ENCODE results near the gene BRD3.
"Not testable (repeated sequence)": the region's sequence is repeated elsewhere in the genome, so short reads cannot be mapped to it uniquely, and the experiment has no call there.

The BRD3 gene

GRCh38 chr9:133990366-133991213 is 77.2 kb downstream of the BRD3 start:
- DNase-seq (ENCODE audit: low spot score in 2 of 2) (no peak), ATAC-seq (no peak)
- H3K36me3 Mint-ChIP-seq, result no peaks in the 10 kb centered on the region
- peak overlapping the region; percentile 51 for H3K4me3 Mint-ChIP-seq
- no peaks in the 10 kb centered on the region for H3K9me3 Mint-ChIP-seq
- no peaks in the 10 kb centered on the region for H3K4me1 Mint-ChIP-seq
- H3K27ac Mint-ChIP-seq, result no peak overlapping the region

DNA sequence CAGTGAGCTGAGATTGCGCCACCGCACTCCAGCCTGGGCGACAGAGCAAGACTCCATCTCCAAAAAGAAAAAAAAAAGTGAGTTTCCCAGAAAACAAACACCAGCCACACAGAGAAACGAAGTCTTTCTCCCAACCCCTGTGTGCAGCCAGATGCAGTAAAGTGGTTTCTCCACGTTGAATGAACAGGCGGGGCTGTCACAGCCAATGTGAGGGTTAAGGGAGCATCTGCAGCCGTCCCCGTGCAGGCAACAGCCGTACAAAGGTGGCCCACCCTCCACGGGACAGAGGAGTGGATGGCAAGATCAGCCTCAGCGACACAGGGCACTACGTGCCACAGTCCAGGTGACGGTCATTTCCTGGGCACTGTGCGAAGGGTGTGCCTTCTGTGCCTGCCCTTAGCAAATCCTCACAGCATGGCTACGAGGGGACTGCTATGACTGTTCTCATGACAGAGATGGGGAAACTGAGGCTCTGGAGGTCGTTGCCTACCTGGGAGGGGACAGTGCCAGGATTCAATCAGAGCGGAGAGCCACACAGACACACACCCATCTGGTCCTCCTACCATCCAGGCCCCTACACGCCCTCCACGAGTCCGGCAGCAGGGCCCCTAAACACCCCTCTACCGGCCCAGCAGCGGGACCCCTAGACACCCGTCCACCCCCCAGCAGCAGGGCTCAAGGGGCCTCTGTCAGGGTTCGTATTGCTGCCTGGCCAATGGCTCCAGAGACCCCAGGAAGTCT is 78.0 kb downstream of the BRD3 start:
- Mint-ChIP-seq H3K9me3 (no peaks in the 10 kb centered on the region), H3K4me3 (peak overlapping the region; percentile 51), H3K27ac (no peak overlapping the region), H3K4me1 (no peaks in the 10 kb centered on the region), H3K36me3 (no peaks in the 10 kb centered on the region)
- ATAC-seq, result no peak
- DNase-seq (ENCODE audit: low spot score in 2 of 2), result no peak

DNA sequence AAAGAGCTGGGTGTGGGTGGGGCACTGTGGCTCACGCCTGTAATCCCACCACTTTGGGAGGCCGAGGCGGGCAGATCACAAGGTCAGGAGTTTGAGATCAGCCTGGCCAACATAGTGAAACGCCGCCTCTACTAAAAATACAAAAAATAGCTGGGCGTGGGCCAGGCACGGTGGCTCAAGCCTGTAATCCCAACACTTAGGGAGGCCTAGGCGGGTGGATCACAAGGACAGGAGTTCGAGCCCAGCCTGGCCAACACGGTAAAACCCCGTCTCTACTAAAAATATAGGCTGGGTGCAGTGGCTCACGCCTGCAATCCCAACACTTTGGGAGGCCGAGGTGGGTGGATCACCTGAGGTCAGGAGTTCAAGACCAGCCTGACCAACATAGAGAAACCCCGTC is 79.1 kb downstream of the BRD3 start:
- H3K9me3 Mint-ChIP-seq; ATAC-seq; H3K27ac Mint-ChIP-seq; H3K36me3 Mint-ChIP-seq; H3K4me3 Mint-ChIP-seq; DNase-seq (ENCODE audit: low spot score in 2 of 2); H3K4me1 Mint-ChIP-seq: not testable (repeated sequence)

DNA sequence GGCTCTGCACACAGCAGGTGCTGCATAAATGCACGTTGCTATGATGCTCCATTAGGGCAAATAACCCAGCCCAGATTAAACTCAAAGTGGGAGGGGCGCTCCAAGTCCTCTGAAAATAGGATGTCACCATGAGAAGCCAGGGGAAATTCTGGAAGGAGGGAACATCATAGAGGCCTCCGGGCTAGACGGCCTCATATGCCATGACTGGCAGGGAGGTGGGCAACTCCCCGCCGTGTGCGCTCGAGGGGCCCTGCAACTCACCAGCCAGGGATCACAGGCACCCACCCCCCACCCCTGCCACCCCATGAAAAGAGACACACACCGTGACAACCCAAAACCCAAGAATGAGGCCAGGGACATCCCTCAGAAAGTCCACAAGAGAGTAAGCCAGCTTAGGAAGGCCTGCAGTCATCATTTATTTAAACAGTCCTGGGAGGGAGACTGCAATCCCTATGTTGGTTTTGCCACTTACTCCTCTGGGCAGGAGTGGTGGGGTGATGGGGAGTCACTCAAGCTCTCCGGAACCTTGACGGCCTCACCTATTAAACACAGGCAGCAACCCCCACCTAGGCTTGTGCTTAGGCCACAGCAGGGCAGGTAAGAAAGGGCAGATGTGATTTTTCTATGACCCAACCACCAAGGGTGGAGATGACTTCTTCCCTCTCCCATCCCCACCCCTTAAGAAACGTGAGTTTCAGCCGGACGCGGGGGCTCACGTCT is 79.7 kb downstream of the BRD3 start:
- H3K36me3 Mint-ChIP-seq, result no peaks in the 10 kb centered on the region
- no peak for DNase-seq (ENCODE audit: low spot score in 2 of 2)
- no peak overlapping the region for H3K4me3 Mint-ChIP-seq
- H3K27ac Mint-ChIP-seq, result no peak overlapping the region
- no peaks in the 10 kb centered on the region for H3K9me3 Mint-ChIP-seq
- H3K4me1 Mint-ChIP-seq, result no peaks in the 10 kb centered on the region
- ATAC-seq, result no peak

GRCh38 chr9:133987446-133987788 is 80.4 kb downstream of the BRD3 start:
- ATAC-seq (no peak), DNase-seq (ENCODE audit: low spot score in 2 of 2) (no peak)
- no peaks in the 10 kb centered on the region for H3K4me1 Mint-ChIP-seq
- H3K4me3 Mint-ChIP-seq, result no peak overlapping the region
- H3K36me3 Mint-ChIP-seq, result no peaks in the 10 kb centered on the region
- H3K9me3 Mint-ChIP-seq, result no peaks in the 10 kb centered on the region
- H3K27ac Mint-ChIP-seq, result peak overlapping the region; percentile 62

DNA sequence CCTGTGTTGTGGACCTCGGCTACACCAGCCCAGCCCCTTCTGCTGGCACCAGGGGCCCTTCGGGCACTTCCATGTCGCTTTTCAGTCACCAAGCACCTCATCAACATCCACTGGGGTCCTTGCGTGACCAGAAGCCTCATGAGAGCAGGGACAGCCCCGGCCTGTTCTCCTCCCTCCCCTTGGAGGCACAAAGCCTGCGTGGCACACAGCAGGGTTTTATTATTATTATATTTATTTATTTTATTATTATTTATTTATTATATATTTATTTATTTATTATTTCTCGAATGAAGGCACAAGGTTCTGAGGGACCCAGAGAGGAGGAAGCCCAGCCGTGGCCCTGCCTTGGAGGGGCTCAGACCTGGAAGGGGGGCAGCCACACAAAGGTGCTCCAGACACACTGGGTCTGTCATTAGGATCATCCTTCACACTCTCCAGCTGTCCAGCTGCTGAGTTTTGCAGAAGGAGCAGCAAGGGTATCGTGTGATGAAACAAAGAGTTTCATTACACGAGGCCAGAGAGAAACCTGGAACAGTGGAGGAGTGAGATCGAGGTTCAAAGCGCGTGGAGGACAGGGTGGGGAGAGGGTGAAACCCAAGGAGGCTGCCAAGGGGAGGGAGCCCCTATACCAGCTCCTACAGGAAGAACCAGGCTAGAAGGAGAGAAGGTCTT is 80.9 kb downstream of the BRD3 start:
- peak overlapping the region; percentile 62 for H3K27ac Mint-ChIP-seq
- ATAC-seq (no peak), DNase-seq (ENCODE audit: low spot score in 2 of 2) (no peak)
- no peaks in the 10 kb centered on the region for H3K4me1 Mint-ChIP-seq
- H3K4me3 Mint-ChIP-seq, result no peak overlapping the region
- H3K9me3 Mint-ChIP-seq, result no peaks in the 10 kb centered on the region
- H3K36me3 Mint-ChIP-seq, result no peaks in the 10 kb centered on the region

- Mint-ChIP-seq H3K9me3 (no peaks in the 10 kb centered on the region), H3K36me3 (no peaks in the 10 kb centered on the region), H3K27ac (no peak overlapping the region), H3K4me3 (no peak overlapping the region), H3K4me1 (peaks cover under 1% of the 10 kb centered on the region)
- DNase-seq (ENCODE audit: low spot score in 2 of 2) (no peak), ATAC-seq (no peak)
Observed at GRCh38 chr9:133986061-133986460, 81.8 kb downstream of the BRD3 start.

DNA sequence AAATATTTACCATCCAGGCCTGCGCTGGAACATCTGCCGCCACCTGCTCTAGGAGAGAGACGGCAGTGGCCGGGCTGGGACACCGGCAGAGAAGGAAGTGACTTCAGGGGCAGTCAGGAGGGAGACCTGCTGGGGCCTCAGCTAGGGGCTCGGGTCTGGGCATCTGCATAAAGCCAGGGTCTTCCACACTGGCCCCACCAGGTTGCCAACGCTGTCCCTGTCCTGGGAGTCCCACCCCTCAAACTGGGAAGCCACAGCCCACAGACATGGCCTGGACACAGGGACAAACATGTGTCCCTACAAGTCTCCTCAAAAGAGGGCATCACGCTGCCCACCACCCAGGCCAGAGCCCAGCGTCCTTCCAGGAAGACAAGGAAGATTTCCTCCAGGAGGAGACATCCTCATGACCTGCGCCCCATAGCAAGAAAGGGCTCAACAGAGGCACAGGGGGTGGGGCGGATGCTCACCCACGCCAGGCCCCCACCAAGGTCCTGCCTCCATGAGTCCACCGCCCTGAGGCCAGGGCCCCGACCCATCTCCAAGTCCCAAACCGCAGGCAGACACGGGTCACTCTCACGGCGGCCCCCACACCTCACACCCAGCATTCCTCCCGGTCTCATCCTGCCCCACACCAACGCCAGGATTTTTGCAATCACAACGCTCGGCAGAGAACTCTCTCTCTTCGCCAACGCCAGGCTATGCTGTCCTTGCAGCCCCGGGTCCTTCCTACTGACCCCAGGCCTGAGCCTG is 84.7 kb downstream of the BRD3 start:
- Mint-ChIP-seq H3K9me3 (no peaks in the 10 kb centered on the region), H3K4me3 (no peak overlapping the region), H3K27ac (no peak overlapping the region), H3K4me1 (peaks cover 5% of the 10 kb centered on the region), H3K36me3 (no peaks in the 10 kb centered on the region)
- no peak for DNase-seq (ENCODE audit: low spot score in 2 of 2)
- ATAC-seq, result no peak

DNA sequence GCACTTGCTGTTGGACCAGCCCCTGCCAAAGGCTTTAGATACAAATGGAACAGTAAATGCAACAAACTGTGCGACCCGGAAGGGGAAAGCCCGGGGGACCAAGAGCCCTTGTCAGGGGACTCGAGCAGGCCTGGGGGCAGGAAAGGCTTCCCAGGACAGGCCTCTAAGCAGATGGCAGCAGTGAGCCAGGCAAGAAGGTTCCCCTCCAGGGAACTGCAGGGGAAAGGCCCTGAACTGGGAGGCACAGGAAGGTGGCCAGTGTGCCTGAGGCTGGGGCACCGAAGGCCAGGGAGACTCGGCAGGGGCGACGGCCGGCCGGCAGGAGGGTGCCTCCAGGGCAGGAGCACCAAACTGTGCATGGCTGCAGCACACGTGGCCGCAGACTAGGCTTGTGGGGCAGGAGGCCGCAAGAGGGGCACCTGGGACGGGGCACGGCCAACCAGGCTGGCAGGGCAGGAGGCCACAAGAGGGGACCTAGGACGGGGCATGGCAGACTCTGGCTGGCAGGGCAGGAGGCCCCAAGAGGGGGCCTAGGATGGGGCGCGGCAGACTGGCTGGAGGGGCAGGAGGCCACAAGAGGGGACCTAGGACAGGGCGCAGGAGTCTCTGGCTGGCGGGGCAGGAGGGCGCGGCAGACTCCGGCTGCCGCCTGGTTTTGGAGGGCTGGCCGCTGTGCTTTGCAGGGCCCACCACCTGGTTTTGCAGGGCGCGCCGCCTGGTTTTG is 85.7 kb downstream of the BRD3 start:
- ATAC-seq, result no peak
- Mint-ChIP-seq H3K27ac (no peak overlapping the region), H3K4me1 (peaks cover 5% of the 10 kb centered on the region), H3K4me3 (no peak overlapping the region), H3K9me3 (no peaks in the 10 kb centered on the region), H3K36me3 (no peaks in the 10 kb centered on the region)
- DNase-seq (ENCODE audit: low spot score in 2 of 2), result no peak

GRCh38 chr9:133981589-133981957 is 86.3 kb downstream of the BRD3 start:
- H3K4me1 Mint-ChIP-seq, result peaks cover 5% of the 10 kb centered on the region
- H3K27ac Mint-ChIP-seq, result no peak overlapping the region
- no peak for ATAC-seq
- H3K36me3 Mint-ChIP-seq, result no peaks in the 10 kb centered on the region
- no peak overlapping the region for H3K4me3 Mint-ChIP-seq
- H3K9me3 Mint-ChIP-seq, result no peaks in the 10 kb centered on the region
- DNase-seq (ENCODE audit: low spot score in 2 of 2), result no peak

DNA sequence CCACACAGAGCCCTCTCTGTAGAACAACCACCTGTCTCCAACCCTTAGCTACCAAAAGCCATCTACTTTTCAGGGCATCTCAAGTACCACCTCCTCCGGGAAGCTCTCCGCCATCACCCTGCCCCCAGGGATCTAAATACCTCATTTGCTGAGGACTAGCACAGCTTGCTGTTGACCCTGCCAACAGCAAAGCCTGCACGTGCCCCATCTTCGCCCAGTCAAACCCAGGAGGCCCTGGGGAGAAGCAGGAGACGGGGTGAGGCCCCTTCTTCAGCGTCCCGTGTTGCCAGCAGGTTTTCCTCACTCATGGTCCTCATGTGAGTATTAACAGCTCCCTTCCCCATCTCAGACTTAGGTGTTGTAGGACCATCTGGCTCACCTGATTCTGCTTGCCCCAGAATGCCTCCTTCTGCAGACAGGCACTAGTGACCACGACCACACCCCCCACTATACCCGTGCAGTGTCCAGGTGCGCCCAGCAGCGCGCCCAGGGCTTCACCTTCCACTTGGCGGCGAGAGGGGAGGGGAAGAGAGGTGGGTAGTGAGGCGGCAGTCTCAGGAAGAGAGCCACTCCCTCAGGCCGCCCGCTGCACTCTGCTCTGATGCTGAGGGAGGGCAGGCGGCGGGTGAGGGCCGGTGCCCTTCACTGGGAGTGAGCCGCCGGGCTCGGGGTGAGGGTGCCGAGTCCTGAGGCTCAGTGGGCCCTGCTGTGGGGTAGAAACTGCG is 86.8 kb downstream of the BRD3 start:
- Mint-ChIP-seq H3K36me3 (no peaks in the 10 kb centered on the region), H3K9me3 (no peaks in the 10 kb centered on the region), H3K27ac (no peak overlapping the region), H3K4me3 (no peak overlapping the region), H3K4me1 (peaks cover 5% of the 10 kb centered on the region)
- ATAC-seq (no peak), DNase-seq (ENCODE audit: low spot score in 2 of 2) (no peak)
